ENCODE results near the gene GRIN2A.

The GRIN2A gene

GRCh38 chr16:9755081-9755480, 427.1 kb downstream of the GRIN2A start:
- DNase-seq, result no peak

DNA sequence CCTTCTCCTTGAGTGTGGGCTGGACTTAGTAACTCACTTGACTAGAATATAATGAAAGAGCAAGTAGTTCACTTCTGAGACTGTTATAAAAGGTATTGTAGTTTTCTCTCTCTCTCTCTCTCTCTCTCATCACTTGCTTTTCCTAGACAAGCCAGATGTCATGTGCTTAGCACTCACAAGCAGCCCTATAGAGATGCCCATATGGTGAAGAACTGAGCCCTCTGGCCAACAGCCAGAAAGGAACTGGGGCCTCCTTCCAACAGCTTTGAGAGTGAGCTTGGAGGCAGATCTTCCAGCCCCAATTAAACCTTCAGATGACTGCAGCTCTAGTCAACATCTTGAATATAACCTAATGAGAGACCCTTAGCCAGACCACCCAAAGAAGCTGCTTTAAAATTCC, 440.5 kb downstream of the GRIN2A start:
- no peak for DNase-seq

DNA sequence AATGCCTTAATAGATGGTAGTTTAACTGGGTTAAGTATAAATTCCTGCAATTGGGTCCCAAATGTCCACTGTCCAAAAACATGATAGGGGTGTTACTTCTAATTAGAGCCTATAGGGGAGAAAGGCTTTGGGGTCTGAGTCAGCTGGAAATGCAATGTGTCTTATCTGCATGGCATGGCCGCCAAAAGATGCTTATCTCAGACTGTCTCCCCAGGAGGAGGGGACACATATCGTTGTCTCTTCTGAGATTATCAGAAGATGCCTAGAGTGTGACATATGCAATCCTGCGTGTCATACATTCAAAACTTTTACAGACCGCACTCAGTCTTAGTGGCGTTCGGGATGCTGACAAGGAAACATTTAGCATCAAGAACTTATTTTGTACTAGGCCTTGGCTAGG, 442.9 kb downstream of the GRIN2A start:
- no peak for DNase-seq

GRCh38 chr16:9738690-9739089, 443.5 kb downstream of the GRIN2A start:
- DNase-seq, result no peak

DNA sequence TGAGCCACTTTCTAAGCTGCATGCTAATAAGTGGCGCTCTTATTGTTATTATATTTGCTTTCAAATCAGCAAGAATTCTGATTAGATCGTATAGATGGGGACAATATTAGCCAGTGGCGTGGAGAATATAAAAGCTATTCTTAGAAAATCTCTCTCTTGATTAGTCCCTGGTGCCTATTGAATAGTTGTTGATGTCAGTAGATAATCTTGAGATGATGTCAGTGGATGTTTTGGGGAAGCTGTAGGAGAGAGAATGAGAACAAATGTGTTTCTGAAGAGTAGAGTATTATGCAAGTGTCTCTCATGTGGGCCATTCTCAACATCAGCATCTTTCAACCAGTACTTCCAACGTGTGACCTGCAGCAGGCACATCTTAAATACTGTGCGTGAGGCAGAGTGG, 445.7 kb downstream of the GRIN2A start:
- no peak for DNase-seq

DNA sequence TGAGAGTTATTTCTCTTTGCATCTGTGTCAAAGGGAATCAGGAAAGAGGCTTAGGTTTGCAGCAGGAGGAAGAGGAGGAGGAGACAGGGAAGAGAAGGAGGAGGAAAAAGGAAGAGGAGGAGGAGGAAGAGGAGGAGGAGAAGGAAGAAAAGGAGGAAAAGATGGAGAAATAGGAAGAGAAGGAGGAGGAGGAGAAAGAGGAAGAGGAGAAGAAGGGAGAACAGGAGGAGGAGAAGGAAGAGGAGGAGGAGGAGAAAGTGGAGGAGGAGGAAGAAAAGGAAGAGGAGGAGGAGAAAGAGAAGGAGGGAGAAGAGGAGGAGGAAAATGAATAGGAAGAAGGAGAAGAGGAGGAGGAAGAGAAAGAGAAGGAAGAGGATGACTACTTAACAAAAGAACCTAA, 459.1 kb downstream of the GRIN2A start:
- no peak for DNase-seq

DNA sequence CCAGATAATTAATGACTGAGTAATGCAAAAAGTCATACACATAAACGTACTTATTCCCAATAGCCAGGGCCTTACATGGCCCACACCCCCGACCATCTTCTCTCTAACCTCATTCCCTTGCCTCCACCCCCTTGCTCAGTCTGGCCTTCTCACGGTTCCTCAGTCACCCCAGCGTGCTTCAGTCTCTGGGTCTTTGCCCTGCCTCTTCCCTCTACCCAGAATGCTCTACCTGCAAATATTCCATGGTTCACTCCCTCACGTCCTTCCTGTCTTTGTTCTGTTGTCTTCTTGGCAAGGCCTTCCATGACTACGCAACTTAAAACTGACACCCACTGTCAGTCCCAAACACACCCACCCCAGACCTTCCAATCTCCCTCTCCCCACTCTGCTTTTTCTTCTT, 468.3 kb downstream of the GRIN2A start:
- DNase-seq, result no peak

DNA sequence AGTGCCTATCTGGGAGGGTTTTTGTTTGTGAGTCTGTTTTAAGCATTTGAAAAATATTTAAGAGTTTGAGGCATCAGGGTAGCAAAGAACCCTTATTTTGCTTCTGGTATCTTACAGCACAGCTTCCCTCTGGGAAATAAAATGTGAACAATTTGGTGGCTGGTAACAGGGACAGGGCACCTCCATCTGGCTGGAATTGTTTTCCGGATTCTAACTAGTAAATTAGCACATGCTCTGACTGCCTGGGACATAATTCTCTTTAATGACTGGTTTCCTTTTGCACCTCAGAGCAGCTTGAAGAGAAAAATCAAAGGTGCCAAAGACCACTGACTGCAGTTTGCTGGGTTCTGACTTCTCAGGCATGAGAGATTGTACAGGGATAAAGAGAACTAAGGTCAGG, 469.1 kb downstream of the GRIN2A start:
- DNase-seq, result no peak

DNA sequence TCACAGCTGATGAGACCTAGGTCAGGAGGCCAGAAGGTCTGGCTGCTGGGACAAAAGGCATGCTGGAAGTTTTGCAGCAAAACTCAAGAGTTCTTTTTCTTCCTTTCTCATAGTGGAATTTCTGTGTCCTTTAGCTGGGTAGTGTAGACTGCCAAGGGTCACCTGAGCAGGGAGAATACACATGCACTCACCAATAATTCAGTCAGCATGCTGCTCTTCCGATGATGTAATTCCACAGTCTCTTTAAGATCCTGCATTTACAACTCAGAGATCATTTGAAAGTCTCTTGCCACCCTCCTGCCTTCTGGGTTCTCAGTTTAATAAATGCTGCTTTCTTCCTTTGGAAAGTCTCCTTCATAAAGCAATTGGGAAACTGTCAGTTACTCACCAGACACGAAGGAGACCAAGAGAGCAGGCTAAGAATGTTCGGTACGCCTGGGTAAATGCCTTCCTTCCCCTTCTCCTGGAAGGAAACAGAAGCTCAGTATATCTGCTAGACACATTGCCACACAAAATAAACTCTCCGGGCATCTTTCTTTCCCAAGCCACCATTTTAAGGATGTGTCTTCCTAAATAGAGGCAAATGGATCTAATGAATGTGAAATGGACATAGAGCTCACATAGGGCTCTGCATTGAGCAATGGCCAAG, 473.1 kb downstream of the GRIN2A start:
- no peak for DNase-seq

DNA sequence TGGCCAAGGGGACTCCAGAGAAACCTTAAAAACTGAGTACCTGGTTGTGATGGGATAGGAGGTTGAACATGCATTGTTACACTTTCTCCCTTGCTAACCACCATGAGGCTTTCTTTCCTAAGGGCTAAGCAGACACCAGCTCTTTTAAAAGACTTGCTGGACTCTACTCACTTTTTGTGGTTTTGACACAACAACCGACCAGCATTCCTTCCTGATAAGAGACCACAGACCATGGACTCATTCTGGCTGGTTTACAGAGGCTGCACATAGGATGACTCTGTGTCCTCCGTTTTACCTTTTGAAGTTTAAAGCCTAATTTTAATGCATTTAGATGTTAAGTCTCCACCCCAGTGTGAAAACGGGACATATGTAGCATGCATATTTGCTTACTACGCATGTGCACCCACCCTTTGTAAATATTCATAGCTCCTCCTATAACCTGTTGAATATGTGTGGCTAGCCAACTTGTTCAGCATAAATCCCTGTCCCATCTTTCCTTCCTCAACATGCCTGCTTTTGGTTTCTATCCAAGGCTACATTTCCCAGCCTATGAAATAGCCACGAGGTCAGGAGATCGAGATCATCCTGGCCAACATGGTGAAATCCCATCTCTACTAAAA, 475.9 kb downstream of the GRIN2A start:
- DNase-seq, result no peak

DNA sequence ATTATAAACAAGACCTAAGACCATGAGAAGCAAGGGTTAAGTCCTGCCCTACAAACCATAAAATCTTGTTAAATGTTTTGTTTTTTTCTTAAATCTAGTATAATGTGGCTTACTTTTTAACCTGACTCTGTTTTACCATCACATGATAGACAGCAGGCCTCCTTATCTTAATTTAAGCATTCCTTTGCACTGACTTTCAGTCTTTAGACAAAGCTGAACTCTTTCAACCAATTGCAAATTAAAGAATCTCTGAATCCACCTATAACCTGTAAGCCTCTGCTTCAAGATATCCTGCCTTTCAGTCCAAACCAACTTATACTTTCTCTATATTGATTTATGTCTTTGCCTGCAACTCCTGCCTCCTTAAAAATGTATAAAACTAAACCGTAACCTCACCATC, 478.5 kb downstream of the GRIN2A start:
- no peak for DNase-seq
